ENCODE measurements around the gene TNFRSF19.

GRCh38 chr13:23608138-23608537 lies 37.9 kb downstream of the TNFRSF19 start:
- no peak for TF ChIP-seq ZNF546 (CRISPR knock-in tag; conservative IDR thresholded peaks at IDR 0.05)
- TF ChIP-seq SP2 (CRISPR knock-in tag; IDR thresholded peaks at IDR 0.05): no peak
- no peak for TF ChIP-seq RNF219 (CRISPR knock-in tag; IDR thresholded peaks at IDR 0.05)
- TF ChIP-seq REPIN1 (CRISPR knock-in tag; IDR thresholded peaks at IDR 0.05; ENCODE audit: borderline replicate concordance, low read depth): no peak
- TF ChIP-seq ZFP1 (CRISPR knock-in tag; IDR thresholded peaks at IDR 0.05): no peak
- TF ChIP-seq PHB2 (IDR thresholded peaks at IDR 0.05; ENCODE audit: partially characterized antibody): no peak
- TF ChIP-seq RELA (CRISPR knock-in tag; IDR thresholded peaks at IDR 0.05): no peak
- TF ChIP-seq, protein P1, sequence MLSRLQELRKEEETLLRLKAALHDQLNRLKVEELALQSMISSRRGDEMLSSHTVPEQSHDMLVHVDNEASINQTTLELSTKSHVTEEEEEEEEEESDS (CRISPR knock-in tag; IDR thresholded peaks at IDR 0.05; ENCODE audit: borderline replicate concordance): no peak
- TF ChIP-seq ATAD3A (CRISPR knock-in tag; IDR thresholded peaks at IDR 0.05): no peak
- TF ChIP-seq NCOR1 (IDR thresholded peaks at IDR 0.05; ENCODE audit: borderline replicate concordance, low read length): no peak
- no peak for TF ChIP-seq ZNF230 (CRISPR knock-in tag; IDR thresholded peaks at IDR 0.05)
